Mononuclear cell (primary cell): ENCODE results near the gene GNG12. TPM values are rescaled to one million over a fixed set of nuclear protein-coding genes. Genes with fewer than 3 reads are reported as not detected.
"Not testable (repeated sequence)": the region's sequence is repeated elsewhere in the genome, so short reads cannot be mapped to it uniquely, and the experiment has no call there.

Experiments used
- H3K27me3 ChIP-seq: 2 replicates; pipeline ENCODE4 v1.6.0; 2011; ENCODE audit warnings: low read length, control low read depth; ENCODE audit not compliant: insufficient read depth
- H3K4me1 ChIP-seq: 2 replicates; pipeline ENCODE4 v1.5.1; 2011; ENCODE audit warnings: mild to moderate bottlenecking, low read length, control low read depth; ENCODE audit not compliant: insufficient read depth
- H3K4me3 ChIP-seq: 2 replicates; pipeline ENCODE4 v1.5.1; 2011; ENCODE audit warnings: mild to moderate bottlenecking, low read length, moderate library complexity
- H3K9me3 ChIP-seq: 2 replicates; pipeline ENCODE4 v1.5.1; 2011; ENCODE audit warnings: low read depth, mild to moderate bottlenecking, control low read depth, low read length
- total RNA-seq: library from RNA; depleted of rRNA; stranded (reverse); fragments of >200 nt; gene quantifications from one replicate; pipeline ENCODE4 v1.2.3, GENCODE V29; 2012

The GNG12 gene
- total RNA-seq, 1 donor = 0.21 TPM

- H3K4me3 ChIP-seq = no peak overlapping the region
- no peaks in the 10 kb centered on the region for H3K27me3 ChIP-seq
- H3K9me3 ChIP-seq = no peaks in the 10 kb centered on the region
- peaks cover 20% of the 10 kb centered on the region for H3K4me1 ChIP-seq
Measured at GRCh38 chr1:67734323-67734690, 99.0 kb downstream of the GNG12 start.

GRCh38 chr1:67733681-67734322 lies 99.5 kb downstream of the GNG12 start:
- no peaks in the 10 kb centered on the region for H3K9me3 ChIP-seq
- H3K4me1 ChIP-seq = peaks cover 20% of the 10 kb centered on the region
- H3K27me3 ChIP-seq = no peaks in the 10 kb centered on the region
- H3K4me3 ChIP-seq = no peak overlapping the region

GRCh38 chr1:67732750-67733151 lies 100.5 kb downstream of the GNG12 start:
- Histone ChIP-seq H3K4me3 (no peak overlapping the region), H3K9me3 (no peaks in the 10 kb centered on the region), H3K4me1 (peaks cover 20% of the 10 kb centered on the region), H3K27me3 (no peaks in the 10 kb centered on the region)

- Histone ChIP-seq H3K9me3 (no peaks in the 10 kb centered on the region), H3K4me1 (peaks cover 14% of the 10 kb centered on the region)
Measured at GRCh38 chr1:67731322-67731721, 101.9 kb downstream of the GNG12 start.

GRCh38 chr1:67730312-67730711 lies 103.0 kb downstream of the GNG12 start:
- not testable (repeated sequence) for H3K27me3 ChIP-seq, H3K9me3 ChIP-seq, H3K4me1 ChIP-seq, H3K4me3 ChIP-seq

More at GRCh38 chr1:67731322-67731721, 101.9 kb downstream of the GNG12 start:
- Histone ChIP-seq H3K27me3 (no peaks in the 10 kb centered on the region), H3K4me3 (no peak overlapping the region)

- H3K4me1 ChIP-seq = peaks cover 7% of the 10 kb centered on the region
- no peaks in the 10 kb centered on the region for H3K9me3 ChIP-seq
- no peak overlapping the region for H3K4me3 ChIP-seq
- no peaks in the 10 kb centered on the region for H3K27me3 ChIP-seq
Measured at GRCh38 chr1:67729872-67730271, 103.4 kb downstream of the GNG12 start.

- H3K4me3 ChIP-seq = no peak overlapping the region
- no peaks in the 10 kb centered on the region for H3K9me3 ChIP-seq
- H3K27me3 ChIP-seq = no peaks in the 10 kb centered on the region
- no peaks in the 10 kb centered on the region for H3K4me1 ChIP-seq
Measured at GRCh38 chr1:67726224-67726623, 107.0 kb downstream of the GNG12 start.

GRCh38 chr1:67724928-67725560 lies 108.2 kb downstream of the GNG12 start:
- no peak overlapping the region for H3K4me3 ChIP-seq
- no peaks in the 10 kb centered on the region for H3K4me1 ChIP-seq
- H3K27me3 ChIP-seq = no peaks in the 10 kb centered on the region
- H3K9me3 ChIP-seq = no peaks in the 10 kb centered on the region

- H3K4me3 ChIP-seq = no peak overlapping the region
- no peaks in the 10 kb centered on the region for H3K9me3 ChIP-seq
- H3K4me1 ChIP-seq = no peaks in the 10 kb centered on the region
- H3K27me3 ChIP-seq = no peaks in the 10 kb centered on the region
Measured at GRCh38 chr1:67723620-67724019, 109.6 kb downstream of the GNG12 start.

GRCh38 chr1:67723126-67723525 lies 110.1 kb downstream of the GNG12 start:
- Histone ChIP-seq H3K4me1 (no peaks in the 10 kb centered on the region), H3K9me3 (no peaks in the 10 kb centered on the region), H3K4me3 (no peak overlapping the region), H3K27me3 (no peaks in the 10 kb centered on the region)

GRCh38 chr1:67722292-67722944 lies 110.8 kb downstream of the GNG12 start:
- Histone ChIP-seq H3K4me3 (no peak overlapping the region), H3K27me3 (no peaks in the 10 kb centered on the region), H3K4me1 (no peaks in the 10 kb centered on the region), H3K9me3 (no peaks in the 10 kb centered on the region)

GRCh38 chr1:67721650-67722291 lies 111.5 kb downstream of the GNG12 start:
- H3K9me3 ChIP-seq = no peaks in the 10 kb centered on the region
- H3K4me1 ChIP-seq = no peaks in the 10 kb centered on the region
- H3K4me3 ChIP-seq = no peak overlapping the region
- H3K27me3 ChIP-seq = no peaks in the 10 kb centered on the region

- H3K4me3 ChIP-seq = no peak overlapping the region
- H3K27me3 ChIP-seq = no peaks in the 10 kb centered on the region
- H3K4me1 ChIP-seq = no peaks in the 10 kb centered on the region
- H3K9me3 ChIP-seq = no peaks in the 10 kb centered on the region
Measured at GRCh38 chr1:67721112-67721511, 112.2 kb downstream of the GNG12 start.

GRCh38 chr1:67719329-67720196 lies 113.7 kb downstream of the GNG12 start:
- Histone ChIP-seq H3K4me3 (no peak overlapping the region), H3K4me1 (no peaks in the 10 kb centered on the region), H3K27me3 (no peaks in the 10 kb centered on the region), H3K9me3 (no peaks in the 10 kb centered on the region)

GRCh38 chr1:67717876-67718275 lies 115.4 kb downstream of the GNG12 start:
- H3K9me3 ChIP-seq = no peaks in the 10 kb centered on the region
- no peak overlapping the region for H3K4me3 ChIP-seq
- no peaks in the 10 kb centered on the region for H3K27me3 ChIP-seq
- H3K4me1 ChIP-seq = no peaks in the 10 kb centered on the region
